Fibroblast of the aortic adventitia (primary cell): Measurements from ENCODE around the gene ACTL8. TPM values are rescaled to one million over a fixed set of nuclear protein-coding genes. Genes with fewer than 3 reads are reported as not detected.

Experiments
- DNase-seq: peaks from one replicate; pipeline ENCODE4 v3.0.0-alpha.2; 2010; ENCODE audit warnings: low read depth
- H3K4me3 ChIP-seq: 2 replicates; pipeline ENCODE4 v1.5.1; 2011; ENCODE audit warnings: low read depth, mild to moderate bottlenecking, control low read depth, low read length, moderate library complexity
- total RNA-seq: library from RNA; depleted of rRNA; stranded (reverse); fragments of >200 nt; gene quantifications from 2 replicates; pipeline ENCODE4 v1.2.3, GENCODE V29; 2012; ENCODE audit warnings: low replicate concordance
- TF ChIP-seq, protein P1 (sequence below): IDR thresholded peaks from 2 replicates; pipeline ENCODE4 v1.5.1; 2011; ENCODE audit warnings: mild to moderate bottlenecking, low read length, control low read depth, inconsistent platforms; ENCODE audit not compliant: insufficient read depth

Gene ACTL8
- total RNA-seq, 1 donor: not detected

- no peak for DNase-seq
- H3K4me3 ChIP-seq: no peak overlapping the region
- TF ChIP-seq, protein P1, sequence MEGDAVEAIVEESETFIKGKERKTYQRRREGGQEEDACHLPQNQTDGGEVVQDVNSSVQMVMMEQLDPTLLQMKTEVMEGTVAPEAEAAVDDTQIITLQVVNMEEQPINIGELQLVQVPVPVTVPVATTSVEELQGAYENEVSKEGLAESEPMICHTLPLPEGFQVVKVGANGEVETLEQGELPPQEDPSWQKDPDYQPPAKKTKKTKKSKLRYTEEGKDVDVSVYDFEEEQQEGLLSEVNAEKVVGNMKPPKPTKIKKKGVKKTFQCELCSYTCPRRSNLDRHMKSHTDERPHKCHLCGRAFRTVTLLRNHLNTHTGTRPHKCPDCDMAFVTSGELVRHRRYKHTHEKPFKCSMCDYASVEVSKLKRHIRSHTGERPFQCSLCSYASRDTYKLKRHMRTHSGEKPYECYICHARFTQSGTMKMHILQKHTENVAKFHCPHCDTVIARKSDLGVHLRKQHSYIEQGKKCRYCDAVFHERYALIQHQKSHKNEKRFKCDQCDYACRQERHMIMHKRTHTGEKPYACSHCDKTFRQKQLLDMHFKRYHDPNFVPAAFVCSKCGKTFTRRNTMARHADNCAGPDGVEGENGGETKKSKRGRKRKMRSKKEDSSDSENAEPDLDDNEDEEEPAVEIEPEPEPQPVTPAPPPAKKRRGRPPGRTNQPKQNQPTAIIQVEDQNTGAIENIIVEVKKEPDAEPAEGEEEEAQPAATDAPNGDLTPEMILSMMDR: no peak
Measured at GRCh38 chr1:17844185-17844826, 89.2 kb downstream of the ACTL8 start.

DNA sequence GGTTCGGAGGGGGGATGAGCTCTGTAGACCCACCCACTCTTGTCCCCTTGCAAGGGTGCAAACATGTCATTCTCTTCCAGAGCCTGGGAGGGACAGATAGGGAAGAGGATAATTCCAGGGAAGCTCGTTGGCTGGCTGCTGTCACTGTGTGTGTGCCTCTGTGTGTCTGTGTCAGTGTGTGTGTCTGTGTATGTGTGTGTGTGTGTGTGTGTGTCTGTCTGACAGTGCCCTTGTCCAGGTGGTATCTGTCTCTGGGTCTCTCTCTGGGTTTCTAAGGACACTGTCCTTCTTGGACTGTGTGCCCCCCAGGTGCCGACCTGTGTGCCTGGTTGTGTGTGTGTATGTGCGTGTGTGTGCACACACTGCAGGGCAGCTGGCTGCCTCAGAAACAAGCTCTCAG, 90.5 kb downstream of the ACTL8 start:
- H3K4me3 ChIP-seq: no peak overlapping the region
- TF ChIP-seq, protein P1: no peak
- no peak for DNase-seq

DNA sequence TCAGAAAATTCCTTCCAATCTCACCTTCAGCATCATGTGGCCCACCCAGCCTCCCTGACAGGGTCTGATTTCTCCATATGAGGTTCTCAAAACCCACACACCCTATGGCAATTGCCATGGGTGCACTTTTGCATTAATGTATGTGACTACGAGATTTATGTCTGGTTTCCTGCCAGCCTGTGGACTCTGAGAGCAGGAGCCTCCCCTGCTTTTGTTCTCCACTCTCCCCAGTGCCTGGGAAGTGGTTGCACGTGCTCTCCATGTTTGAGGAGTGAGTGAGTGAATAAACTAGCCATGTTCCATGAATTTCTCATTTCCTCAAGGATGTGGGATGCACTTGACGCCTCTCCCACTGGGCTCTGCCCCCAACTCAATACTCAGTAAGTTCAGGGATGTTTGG, 91.2 kb downstream of the ACTL8 start:
- no peak for DNase-seq
- TF ChIP-seq, protein P1: no peak

DNA sequence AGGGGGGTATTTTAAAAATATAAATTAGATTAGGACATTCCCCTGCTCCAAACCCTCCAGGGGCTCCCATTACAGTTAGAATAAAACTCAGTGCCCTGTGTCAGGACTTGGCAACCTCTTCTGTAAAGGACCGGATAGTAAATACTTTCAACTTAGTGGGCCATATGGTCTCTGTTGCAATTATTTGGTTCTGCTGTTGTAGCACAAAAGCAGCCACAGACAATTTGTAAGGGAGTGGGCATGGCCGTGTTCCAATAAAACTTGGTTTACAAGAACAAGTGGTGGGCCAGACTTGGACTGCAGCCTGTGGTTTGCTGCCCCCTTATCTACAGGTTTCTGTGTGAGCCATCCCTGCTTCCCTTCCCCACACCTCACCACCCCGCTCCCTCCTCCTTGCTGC, 92.0 kb downstream of the ACTL8 start:
- no peak for DNase-seq
- H3K4me3 ChIP-seq: no peak overlapping the region
- TF ChIP-seq, protein P1: no peak

More for the DNA sequence above, 91.2 kb downstream of the ACTL8 start:
- H3K4me3 ChIP-seq: no peak overlapping the region

DNA sequence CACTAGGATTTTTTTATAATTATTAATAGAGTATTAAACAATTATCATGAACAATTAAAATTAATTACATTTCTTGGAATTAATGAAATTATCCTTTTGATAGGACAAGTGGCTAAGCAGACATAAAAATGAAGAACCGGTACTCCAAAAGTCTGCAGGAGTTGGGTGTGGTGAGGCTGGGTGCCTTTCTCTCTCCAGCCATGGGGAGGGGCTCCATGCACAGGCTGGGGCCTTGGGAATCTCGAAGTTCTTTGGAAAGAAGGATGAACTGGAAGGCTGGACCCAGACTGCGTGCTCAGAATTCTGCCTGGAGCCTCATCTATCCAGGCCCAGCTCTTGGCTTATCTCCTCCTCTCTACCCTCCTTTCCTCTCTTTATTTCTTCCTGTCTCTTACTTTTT, 94.1 kb downstream of the ACTL8 start:
- DNase-seq: peak; percentile 50
- H3K4me3 ChIP-seq: no peak overlapping the region
- TF ChIP-seq, protein P1: peak; percentile 74

GRCh38 chr1:17851056-17851455, 95.9 kb downstream of the ACTL8 start:
- H3K4me3 ChIP-seq: no peak overlapping the region
- TF ChIP-seq, protein P1: no peak
- DNase-seq: no peak

DNA sequence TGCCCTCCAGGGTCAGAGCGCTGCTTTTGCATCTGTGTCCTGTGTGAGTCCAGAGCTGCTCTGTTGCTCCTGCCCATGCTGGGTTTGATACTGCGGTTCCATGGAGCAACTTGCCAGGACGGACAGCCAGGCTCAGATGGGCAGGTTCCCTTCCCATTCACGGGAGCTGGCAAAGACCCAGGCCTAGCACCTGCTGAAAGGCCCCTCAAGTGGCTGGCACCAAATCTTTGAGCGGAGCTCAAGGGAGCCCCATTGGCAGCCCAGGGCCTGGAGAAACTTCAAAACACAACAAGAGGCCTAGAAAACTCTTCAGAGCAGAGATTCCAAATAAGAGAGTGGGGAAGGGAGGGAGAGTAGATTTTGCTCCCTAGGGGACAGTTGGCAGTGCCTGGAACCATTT, 97.2 kb downstream of the ACTL8 start:
- TF ChIP-seq, protein P1: no peak
- no peak for DNase-seq
- H3K4me3 ChIP-seq: no peak overlapping the region
